PC-9 (cell line): ENCODE data around the gene ITSN1. TPM values are rescaled to one million over a fixed set of nuclear protein-coding genes. Genes with fewer than 3 reads are reported as not detected.

Source experiments
- BruUV-seq: library from RNA; stranded (reverse); fragments of 400-500 nt; replicated peaks from 2 replicates; lab custom pipeline; 2021; lab: Mats Ljungman, UMichigan
- CTCF ChIA-PET: fragments of 300-600 bp; sonication (Branson Sonifier 250); formaldehyde crosslinking; loops from one replicate; lab custom pipeline; 2022; ENCODE audit warnings: antibody characterized with exemption; lab: Charles Lee
- POLR2A ChIA-PET: fragments of 300-600 bp; sonication (Branson Sonifier 250); formaldehyde crosslinking; loops from one replicate; lab custom pipeline; 2022; ENCODE audit warnings: antibody characterized with exemption; ENCODE audit not compliant: unreplicated experiment; lab: Charles Lee
- DNase-seq, 2 experiments: peaks; one replicate each; pipeline versions ENCODE4 v3.0.0 to v3.0.0-alpha.2; 2015 to 2022; ENCODE audit warnings: mixed read lengths in 1 of 2
- H2AFZ ChIP-seq: fragments of 200-600 bp; sonication (generic); 2 replicates; pipeline ENCODE4 v1.8.1; 2017; ENCODE audit warnings: antibody characterized with exemption
- H3F3A ChIP-seq: fragments of 200-600 bp; sonication (generic); 2 replicates; pipeline ENCODE4 v1.8.1; 2017; ENCODE audit warnings: antibody characterized with exemption, mild to moderate bottlenecking, low read depth; ENCODE audit not compliant: insufficient read depth
- H3K27ac ChIP-seq: fragments of 200-600 bp; sonication (generic); 2 replicates; pipeline ENCODE4 v1.6.1; 2016; ENCODE audit warnings: mixed run types
- H3K27me3 ChIP-seq: fragments of 200-600 bp; sonication (generic); 2 replicates; pipeline ENCODE4 v1.6.1; 2016; ENCODE audit warnings: low read depth, mixed run types; ENCODE audit not compliant: insufficient read depth
- H3K36me3 ChIP-seq: fragments of 200-600 bp; sonication (generic); 2 replicates; pipeline ENCODE4 v1.6.1; 2016; ENCODE audit warnings: low read depth, mixed run types
- H3K4me1 ChIP-seq: fragments of 200-600 bp; sonication (generic); replicated peaks from 2 replicates; pipeline ENCODE4 v1.6.1; 2016; ENCODE audit warnings: mixed run types; ENCODE audit not compliant: insufficient read depth
- H3K4me2 ChIP-seq: fragments of 200-600 bp; sonication (generic); 2 replicates; pipeline ENCODE4 v1.6.1; 2017; ENCODE audit warnings: mixed run types
- H3K4me3 ChIP-seq: fragments of 200-600 bp; sonication (generic); 2 replicates; pipeline ENCODE4 v1.6.1; 2016; ENCODE audit warnings: mixed run types
- H3K79me2 ChIP-seq: fragments of 200-600 bp; sonication (generic); 2 replicates; pipeline ENCODE4 v1.6.1; 2017; ENCODE audit warnings: low read depth, mixed run types
- H3K9me2 ChIP-seq: fragments of 200-600 bp; sonication (generic); 2 replicates; pipeline ENCODE4 v1.8.1; 2017; ENCODE audit warnings: mild to moderate bottlenecking; ENCODE audit not compliant: insufficient read depth
- H3K9me3 ChIP-seq: fragments of 200-600 bp; sonication (generic); 2 replicates; pipeline ENCODE4 v1.8.1; 2016; ENCODE audit warnings: low read depth; ENCODE audit not compliant: insufficient read depth
- H4K20me1 ChIP-seq: fragments of 200-600 bp; sonication (generic); 2 replicates; pipeline ENCODE4 v1.8.1; 2017; ENCODE audit not compliant: insufficient read depth
- CTCF ChIP-seq: fragments of 200-600 bp; sonication (generic); conservative IDR thresholded peaks from 2 replicates; pipeline ENCODE4 v1.6.1; 2017; ENCODE audit warnings: mixed run types, antibody characterized with exemption, mild to moderate bottlenecking, moderate library complexity
- EZH2 ChIP-seq: fragments of 200-600 bp; sonication (generic); IDR thresholded peaks from 2 replicates; pipeline ENCODE4 v1.8.0; 2017; ENCODE audit warnings: antibody characterized with exemption, low read depth
- intact Hi-C: fragments of 100-400 bp; cut with micrococcal nuclease; formaldehyde crosslinking; loops from one replicate; pipeline ENCODE4 v1.10.0; 2022; ENCODE audit not compliant: unreplicated experiment
- total RNA-seq: library from RNA; stranded (reverse); gene quantifications from 2 replicates; pipeline ENCODE4 v1.2.3, GENCODE V29; 2021

The ITSN1 gene
- total RNA-seq, 1 experiment from 2014 or later = 46.3 TPM

DNA sequence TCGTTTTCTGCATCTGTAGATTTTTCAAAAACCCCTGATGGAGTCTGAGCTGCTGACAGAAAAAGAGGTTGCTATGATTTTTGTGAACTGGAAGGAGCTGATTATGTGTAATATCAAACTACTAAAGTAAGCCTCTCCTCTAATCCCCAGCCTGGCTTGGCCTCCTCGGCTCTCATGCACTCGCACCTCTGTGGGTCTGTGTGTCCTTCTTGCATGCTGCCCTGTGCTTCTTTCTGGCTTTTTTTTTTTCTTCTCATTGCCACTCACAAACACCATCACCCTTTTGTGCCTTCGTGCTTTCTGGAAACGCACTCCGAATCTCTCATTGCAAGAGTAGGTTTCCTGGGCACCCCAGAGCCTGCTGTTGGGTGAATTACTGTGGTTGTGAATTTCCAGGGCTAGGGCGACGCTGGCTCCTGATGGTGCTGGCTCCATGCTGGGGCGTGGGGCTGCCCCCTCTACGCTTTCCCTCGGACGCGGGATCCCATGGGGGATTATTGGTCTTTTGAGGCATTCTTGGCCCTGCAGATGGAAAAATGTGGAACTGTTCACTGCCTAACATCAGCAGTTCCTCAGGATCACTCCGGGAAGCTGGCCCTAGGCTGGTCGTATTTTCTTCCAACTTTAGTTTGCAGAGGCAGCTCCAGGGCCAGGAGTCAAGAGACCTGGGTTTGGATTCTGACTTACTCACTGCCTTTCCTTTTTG is 216.5 kb downstream of the ITSN1 start:
- Histone ChIP-seq H3F3A (peaks cover 5% of the 10 kb centered on the region; the same call in 1 of the 2 replicates), H2AFZ (no peak overlapping the region), H3K27me3 (no peaks in the 10 kb centered on the region), H3K79me2 (no peaks in the 10 kb centered on the region), H3K36me3 (no peaks in the 10 kb centered on the region), H3K27ac (no peak overlapping the region), H4K20me1 (no peaks in the 10 kb centered on the region), H3K4me2 (no peak overlapping the region), H3K4me1 (peaks cover 12% of the 10 kb centered on the region), H3K4me3 (no peak overlapping the region), H3K9me2 (no peaks in the 10 kb centered on the region), H3K9me3 (no peaks in the 10 kb centered on the region)
- no peak for DNase-seq
- no TSS peak for BruUV-seq
- CTCF ChIA-PET = no interaction called here
- POLR2A ChIA-PET = no interaction called here
- TF ChIP-seq CTCF (no peak), EZH2 (no peak)
- intact Hi-C loops = no loop called here

DNA sequence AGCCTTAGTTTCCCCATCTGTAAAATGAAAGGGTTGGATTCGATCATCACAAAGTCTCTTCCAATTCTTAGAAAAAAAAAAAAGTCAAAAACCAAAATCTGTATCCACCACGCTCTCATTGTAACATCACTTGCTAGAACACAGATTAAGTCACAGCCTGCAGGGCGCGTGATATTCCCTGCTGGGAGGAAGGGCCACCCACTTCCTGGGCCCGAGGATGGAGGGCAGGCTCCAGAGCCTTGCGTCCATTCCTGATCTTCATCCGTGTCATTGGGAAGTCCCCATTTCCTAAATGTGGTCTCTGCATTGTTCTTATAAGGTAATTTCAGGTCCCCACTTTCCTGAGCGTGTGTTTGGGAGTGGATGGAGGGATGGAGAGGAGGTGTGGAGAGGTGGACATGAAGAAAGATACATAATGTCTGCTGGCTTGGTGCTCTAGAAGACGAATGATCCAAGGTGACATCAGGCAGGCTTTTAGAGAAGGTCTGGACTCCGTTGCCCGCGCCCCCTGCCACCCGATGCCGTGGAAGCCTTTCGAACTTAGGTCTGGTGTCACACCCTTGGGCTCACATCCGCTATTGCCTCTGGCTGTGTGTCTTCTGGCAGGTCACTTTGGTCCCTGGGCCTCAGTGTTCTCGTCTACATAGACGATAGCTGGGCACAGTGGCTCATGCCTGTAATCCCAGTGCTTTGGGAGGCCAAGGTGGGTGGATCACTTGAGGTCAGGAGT is 217.2 kb downstream of the ITSN1 start:
- Histone ChIP-seq H4K20me1 (no peaks in the 10 kb centered on the region), H3K4me2 (no peak overlapping the region), H3K4me3 (no peak overlapping the region), H3K9me3 (no peaks in the 10 kb centered on the region), H2AFZ (no peak overlapping the region), H3K27ac (no peak overlapping the region), H3K36me3 (no peaks in the 10 kb centered on the region), H3F3A (peaks cover 2% of the 10 kb centered on the region; the same call in 1 of the 2 replicates), H3K4me1 (peaks cover 5% of the 10 kb centered on the region), H3K9me2 (no peaks in the 10 kb centered on the region), H3K79me2 (no peaks in the 10 kb centered on the region), H3K27me3 (no peaks in the 10 kb centered on the region)
- TF ChIP-seq EZH2 (no peak), CTCF (no peak)
- ChIA-PET POLR2A (no interaction called here), CTCF (no interaction called here)
- intact Hi-C loops = no loop called here
- no peak for DNase-seq
- BruUV-seq = no TSS peak

- Histone ChIP-seq H3K9me2 (no peaks in the 10 kb centered on the region), H4K20me1 (no peaks in the 10 kb centered on the region), H3F3A (no peaks in the 10 kb centered on the region), H3K4me1 (no peaks in the 10 kb centered on the region), H2AFZ (no peak overlapping the region), H3K9me3 (no peaks in the 10 kb centered on the region), H3K36me3 (no peaks in the 10 kb centered on the region), H3K4me2 (no peak overlapping the region), H3K79me2 (no peaks in the 10 kb centered on the region), H3K27me3 (no peaks in the 10 kb centered on the region), H3K4me3 (no peak overlapping the region), H3K27ac (no peak overlapping the region)
- no TSS peak for BruUV-seq
- ChIA-PET CTCF (no interaction called here), POLR2A (no interaction called here)
- intact Hi-C loops = no loop called here
- TF ChIP-seq EZH2 = no peak
- no peak for TF ChIP-seq CTCF
- no peak for DNase-seq
These were observed 218.1 kb downstream of the ITSN1 start for GRCh38 chr21:33860332-33860879.
